DMS53 (cell line): ENCODE results near the gene CD82.
A peak's percentile ranks its signal among the peaks of the same experiment; 100 is the strongest.

ENCODE experiments used
- DNase-seq: peaks from one replicate; lab custom pipeline; 2025; lab: John Stamatoyannopoulos, UW

CD82 gene, protein sequence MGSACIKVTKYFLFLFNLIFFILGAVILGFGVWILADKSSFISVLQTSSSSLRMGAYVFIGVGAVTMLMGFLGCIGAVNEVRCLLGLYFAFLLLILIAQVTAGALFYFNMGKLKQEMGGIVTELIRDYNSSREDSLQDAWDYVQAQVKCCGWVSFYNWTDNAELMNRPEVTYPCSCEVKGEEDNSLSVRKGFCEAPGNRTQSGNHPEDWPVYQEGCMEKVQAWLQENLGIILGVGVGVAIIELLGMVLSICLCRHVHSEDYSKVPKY

DNA sequence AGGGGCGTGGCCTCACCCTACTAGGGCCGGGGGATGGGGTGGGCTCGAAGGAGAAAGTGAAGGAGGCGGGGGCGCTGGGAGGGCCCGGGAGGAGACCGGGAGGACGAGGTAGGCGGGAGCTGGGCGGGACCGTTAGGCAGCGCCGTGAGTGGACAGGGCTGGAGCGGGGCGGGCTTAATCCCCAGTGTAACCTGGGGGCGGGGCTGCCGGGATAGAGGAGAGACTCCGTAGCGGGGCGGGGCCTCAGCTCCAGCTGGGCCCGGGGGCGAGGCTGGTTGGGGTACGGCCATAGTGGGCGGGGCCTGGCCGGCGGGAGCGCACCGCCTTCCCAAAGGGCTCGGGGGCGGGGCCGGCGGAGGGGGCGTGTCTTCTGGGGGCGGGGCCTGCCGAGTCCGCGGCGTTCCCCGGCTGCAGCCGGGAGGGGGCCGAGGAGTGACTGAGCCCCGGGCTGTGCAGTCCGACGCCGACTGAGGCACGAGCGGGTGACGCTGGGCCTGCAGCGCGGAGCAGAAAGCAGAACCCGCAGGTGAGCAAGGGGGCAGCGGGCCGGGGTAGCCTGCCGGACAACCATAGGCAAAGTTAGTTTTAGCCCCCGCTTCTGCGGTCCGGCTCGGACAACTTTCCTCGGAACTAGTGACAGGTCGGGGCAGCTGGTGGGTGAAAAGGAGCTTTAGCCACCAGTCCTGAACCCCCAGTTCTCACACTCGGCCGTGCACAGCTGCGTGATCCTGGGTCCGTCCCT lies at the start of gene CD82:
TSS of gene CD82 (plus strand) at position 453 of the 742 bp plus-strand sequence. CDS start 29,000 bp downstream, outside the sequence.
- DNase-seq = peak; percentile 98

DNA sequence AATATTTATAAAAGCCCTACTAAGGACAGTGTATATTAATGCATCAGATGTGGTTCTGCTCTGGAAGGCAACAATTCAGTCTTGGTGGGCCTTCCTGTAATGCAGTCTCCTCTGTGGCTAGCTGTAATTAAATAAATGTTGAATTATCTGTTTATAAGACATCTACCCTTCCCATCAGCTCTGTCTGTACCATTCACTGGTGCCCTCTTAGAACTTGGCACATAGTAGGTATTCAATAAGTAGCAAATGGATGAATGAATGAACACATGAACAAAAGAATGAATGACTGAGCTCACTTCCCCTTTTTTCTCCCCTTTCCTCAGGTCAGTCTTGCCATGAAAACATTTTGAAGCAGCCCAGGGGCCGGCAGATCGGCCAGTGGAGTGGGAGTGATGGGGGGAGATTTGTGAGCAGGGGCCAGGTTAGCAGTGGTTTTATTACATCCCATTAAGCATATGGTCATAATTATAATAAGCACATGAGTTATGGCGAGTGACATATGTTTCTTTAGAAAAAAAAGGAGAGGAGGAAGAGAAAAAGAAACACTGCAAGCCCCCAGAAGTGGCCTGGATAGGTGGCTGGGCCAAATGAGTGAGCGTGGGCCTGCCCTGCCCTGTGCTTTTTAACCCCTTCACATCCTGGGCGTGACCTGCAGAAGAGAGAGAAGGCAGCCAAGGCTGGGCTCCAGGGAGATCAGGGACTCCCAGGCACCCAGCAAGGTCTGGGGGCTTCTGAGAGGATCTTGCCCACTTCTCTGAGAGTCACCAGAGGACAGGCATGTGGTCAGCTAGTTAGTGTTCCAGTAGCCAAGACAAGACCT lies 48.6 kb upstream of the CD82 start:
- no peak for DNase-seq

DNA sequence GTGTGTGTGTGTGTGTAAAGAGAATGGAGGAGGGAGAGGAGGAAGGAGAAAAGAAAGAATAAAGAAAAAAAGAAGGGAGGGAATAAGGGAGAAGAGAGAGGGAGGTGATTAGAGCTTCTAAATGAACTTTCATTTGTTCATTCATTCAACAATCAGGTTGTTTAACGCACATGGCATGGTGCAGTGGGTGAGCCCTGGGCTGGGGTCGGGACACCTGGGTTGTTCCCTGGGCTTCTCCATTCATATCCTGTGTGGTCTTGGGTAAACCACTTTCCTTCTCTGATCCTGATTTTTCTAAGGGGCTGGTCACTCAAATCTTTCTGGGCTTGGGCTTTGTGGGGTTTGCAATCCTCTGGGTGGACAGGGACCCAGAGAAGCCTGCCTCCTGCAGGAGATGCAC lies 47.9 kb upstream of the CD82 start:
- no peak for DNase-seq

DNA sequence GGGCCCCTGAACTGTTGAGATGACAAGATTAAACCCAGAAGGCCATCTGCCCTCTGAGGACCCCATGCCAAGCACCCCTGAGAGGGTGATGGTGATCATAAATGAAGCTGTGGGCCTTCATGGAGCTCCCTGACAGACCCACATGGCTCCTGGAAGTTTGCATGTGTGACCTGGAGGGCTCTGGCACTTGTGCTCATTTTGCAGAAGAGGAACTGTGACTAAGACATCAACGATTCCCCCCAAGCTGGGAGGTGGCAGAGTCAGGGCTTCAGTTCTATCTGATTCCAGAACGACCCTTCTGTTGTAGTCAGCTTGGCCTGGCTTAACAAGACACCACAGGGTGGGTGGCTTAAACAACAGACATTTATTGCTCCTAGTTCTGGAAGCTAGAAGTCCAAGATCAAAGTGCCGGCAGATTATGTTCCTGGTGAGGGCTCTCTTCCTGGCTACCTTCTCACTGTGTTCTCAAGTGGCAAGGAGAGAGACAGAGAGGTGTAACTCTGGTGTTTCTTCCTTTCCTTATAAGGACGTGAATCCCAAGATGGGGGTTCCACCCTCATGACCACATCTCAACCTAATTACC lies 46.4 kb upstream of the CD82 start:
- no peak for DNase-seq

DNA sequence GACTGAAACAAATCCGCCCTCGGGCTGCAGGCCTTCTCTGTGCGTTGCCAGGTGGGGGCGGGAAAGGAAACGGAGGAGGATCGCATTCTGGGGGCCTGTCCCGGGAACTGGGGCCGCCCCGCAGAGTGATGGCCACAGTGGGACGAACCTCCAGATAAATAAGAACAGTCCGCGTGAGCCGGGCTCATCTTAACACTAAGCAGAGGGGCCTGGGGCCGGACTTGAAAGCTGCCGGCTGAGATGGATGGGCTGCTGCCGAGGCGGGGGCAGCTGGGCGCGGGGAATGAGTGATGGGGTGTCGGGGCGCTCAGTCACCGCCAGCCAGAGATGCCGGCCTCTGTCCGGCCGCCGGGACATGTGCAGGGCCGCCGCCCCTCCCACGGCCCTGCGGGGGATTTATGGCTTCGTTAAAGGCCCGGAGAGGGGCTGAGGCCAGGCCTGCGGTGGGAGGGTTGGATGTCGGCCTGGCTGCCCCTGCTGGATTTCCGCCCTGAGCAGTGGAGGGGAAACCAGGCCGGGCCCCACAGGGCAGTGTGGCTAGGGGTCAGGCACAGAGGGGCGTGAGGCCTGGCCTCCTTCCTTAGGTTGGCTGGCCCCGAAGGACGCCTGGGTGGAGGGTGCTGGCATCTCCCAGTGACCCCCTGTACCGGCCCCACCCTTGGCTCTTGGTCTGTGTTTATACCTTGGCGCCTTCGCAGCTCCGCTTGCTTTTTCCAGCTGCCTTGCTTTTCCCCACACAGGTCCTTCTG lies 45.3 kb upstream of the CD82 start:
- DNase-seq = no peak

DNA sequence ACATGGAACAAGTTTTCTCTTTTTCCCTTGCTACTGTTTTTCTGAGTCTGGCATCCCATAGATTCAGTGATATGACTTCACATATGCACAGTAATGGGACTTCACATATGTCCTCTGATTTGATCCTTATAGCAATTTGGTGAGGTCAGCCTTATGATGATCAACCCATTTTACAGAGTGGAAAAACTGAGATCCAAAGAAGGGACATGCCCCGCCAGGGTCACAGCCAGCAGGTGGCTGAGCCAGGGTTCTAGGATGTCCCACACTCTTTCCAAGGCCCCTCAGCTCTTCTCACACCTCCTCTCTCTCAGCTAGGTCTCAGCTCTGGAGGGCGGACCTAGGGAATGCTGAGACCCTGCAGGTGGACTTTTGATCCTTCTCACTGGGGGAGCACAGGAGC lies 44.3 kb upstream of the CD82 start:
- no peak for DNase-seq

DNA sequence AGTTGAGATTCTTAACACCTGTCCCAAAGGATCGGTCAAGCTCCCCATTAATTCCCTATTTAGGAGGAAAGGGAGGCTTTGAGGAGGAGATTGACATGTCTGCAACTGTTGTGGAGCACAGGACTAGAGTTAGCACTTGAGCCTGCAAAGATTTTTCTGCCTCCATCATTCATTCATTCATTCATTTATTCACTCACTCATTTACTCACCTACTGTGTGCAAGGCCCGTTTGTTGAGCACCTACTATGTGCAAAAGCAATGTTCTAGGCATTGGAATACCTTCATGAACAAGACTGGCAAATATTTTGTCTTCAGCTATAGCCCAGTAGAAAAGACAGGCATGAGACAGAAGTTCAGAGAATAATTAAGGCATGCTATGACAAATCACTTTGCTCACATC lies 43.2 kb upstream of the CD82 start:
- DNase-seq = no peak

DNA sequence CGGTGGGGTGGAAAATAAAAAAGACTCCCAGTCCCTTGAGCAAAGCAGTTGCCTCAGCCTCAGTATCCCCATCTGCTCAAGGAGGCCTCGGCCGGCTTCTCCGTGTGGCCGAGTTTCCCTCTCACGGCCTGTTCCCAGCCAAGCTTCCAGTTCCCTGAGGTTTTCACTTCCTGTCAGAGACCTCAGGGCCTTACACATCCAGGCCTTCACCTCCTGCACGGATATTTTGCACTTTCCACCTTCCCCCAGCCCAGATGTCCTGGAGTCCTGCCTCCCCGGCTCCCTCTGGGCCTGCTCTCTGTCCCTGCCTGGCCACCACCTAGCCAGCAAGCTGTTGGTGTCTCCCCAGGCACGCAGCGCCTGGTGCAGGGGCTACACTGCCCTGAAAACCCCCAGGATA lies 41.1 kb upstream of the CD82 start:
- no peak for DNase-seq

DNA sequence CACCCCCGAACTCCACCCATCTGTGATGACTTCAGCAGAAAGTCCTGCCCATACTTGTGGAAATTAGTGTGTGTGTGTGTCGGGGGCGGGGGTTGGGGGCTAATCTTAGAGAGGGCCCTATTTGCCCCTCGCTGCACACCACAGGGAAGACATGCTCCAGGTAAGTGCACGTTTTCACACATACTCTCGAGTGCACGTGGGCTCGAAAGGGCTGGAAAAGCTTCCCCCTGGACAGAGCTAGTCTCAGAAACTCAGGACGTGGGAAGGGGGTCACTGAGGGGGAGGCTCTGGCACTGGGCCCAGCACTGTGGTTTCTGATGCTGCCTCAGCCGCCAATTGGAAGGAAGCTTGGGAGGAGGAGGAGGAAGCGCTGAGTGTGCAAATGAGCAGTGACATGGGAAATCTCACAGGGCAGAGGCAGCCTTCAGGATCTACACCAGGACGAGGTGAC lies 40.7 kb upstream of the CD82 start:
- DNase-seq = no peak

DNA sequence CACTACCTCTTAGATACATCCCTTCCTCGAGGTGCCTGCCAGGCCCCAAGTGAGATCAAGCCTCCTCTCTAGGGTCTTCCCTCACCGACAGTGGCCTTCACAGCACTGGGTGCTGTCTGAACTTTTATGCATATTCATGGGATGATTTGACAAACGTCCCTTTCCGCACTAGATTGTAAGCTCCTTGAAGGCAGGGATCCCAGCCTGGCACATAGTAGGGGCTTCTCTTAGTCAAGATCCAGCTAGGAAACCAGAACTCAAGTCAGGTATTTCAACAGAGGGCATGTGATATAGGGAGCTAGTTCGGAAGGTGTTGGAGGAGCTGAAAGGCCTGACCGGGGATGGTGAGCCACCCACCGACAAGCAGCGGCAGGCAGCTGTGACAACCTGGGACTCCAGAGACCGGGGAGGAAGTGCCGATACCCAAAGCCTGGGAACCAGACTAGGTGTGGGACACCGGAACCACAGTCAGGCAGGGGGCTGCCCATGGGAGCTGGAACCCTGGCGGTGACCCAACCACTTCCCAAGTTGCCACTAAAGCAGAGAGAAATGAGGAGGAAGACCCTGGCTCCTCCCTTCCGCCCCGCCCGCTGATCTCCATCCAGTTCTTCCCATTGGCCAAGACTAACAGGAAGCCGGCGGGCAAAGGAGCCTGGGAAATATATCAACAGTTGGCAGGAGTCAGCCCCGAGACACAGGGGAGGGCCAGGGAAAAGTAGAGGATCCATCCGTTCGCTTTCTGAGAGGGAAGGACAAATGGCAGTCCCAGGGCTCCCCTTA lies 39.8 kb upstream of the CD82 start:
- no peak for DNase-seq

DNA sequence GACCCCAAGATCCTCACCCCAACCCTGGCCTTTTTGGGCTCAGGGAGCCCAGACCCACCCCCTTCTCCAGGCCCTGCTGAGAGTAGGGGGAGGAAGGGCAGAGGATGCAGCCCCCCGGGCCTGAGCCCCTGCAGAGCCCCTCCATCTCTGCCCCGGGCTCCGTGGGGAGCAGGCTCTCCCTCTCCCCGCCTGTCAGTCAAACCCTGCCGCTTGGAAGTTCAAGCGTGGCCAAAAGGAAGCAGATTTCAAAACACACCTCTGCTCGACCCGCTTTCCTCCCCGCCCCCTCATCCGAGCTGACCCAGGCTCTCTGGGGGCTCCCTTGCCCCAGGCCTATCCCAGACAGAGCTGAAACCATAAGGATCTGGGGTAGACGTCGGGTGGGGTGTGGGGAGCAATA lies 39.0 kb upstream of the CD82 start:
- DNase-seq = no peak

DNA sequence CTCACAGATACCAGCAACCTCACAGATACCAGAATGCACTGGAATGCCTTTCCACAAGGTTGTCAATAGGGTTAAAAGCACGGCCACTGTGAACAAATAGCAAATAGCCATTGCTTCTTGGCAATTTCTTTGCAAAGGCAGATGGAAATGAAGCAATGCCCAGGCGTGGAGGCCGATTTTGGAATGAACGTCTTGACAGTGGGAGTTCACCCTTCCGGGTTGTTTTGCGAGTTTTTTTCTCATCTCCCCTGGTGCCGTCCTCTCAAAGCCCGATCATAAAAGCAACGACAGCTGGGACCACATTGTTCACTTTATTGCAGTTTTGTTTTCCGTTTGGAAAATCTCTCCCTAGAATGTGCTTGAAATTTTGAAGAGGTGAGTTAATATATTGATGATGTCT lies 38.0 kb upstream of the CD82 start:
- no peak for DNase-seq

DNA sequence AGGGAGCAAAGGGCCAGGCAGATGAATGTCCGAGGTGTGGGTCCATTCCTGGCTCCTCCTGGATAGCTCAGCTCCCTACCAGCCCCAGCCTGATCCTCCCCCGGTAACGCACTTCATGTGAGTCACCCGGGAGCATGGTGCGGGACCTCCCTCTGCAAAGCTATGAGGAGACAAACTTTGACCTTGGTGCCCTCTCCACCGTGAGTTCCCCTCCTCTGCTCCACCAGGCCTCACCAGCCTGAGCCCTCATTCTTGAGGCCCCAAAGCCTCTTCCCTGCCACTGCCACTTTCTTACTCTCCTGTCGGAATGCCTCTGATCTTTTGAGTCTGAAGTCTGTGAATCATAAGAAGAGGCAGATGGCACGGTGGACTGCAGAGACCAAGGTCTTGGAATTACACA lies 37.4 kb upstream of the CD82 start:
- no peak for DNase-seq

DNA sequence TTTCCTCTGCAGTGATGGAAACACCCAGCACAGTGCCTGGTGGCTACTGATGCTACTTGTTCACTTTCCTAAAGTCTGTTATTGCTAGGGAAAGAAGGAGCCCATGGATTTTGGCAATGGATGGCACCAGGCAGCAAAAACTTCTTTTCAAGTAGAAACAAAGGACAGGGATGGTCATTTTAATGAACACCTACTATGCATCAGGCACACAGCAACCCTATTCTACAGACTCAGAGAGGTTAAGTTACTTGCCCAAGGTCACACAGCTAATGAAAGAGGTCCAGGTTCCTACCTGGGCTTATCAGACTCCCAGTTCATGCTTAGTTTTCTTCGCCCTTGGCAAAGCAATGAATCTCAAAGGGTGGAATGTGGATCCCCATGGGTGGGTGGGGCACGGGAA lies 36.9 kb upstream of the CD82 start:
- DNase-seq = no peak

DNA sequence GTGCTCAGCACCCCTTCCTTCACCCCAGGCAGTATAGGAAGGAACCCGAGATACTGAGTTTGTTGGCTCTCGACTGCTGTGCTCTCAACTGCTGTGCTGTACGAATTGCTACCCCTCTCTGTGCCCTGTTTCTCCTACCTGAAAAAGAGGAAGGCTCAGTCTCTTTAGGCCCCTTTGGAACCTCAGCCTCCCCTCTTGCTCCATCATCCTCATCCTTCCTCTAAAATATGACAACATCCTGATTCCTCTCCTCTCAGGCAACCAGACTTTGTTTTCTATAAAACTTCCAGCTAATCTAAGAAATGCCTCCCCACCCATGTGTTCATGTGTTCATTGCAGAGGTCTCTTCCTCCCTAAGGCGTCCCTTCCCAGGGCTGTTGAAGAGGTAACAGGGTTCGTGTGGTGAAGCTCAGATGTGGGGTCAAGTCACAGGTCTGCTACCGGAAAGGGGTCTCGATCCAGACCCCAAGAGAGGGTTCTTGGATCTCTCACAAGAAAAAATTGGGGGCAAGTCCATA lies 35.5 kb upstream of the CD82 start:
- no peak for DNase-seq

DNA sequence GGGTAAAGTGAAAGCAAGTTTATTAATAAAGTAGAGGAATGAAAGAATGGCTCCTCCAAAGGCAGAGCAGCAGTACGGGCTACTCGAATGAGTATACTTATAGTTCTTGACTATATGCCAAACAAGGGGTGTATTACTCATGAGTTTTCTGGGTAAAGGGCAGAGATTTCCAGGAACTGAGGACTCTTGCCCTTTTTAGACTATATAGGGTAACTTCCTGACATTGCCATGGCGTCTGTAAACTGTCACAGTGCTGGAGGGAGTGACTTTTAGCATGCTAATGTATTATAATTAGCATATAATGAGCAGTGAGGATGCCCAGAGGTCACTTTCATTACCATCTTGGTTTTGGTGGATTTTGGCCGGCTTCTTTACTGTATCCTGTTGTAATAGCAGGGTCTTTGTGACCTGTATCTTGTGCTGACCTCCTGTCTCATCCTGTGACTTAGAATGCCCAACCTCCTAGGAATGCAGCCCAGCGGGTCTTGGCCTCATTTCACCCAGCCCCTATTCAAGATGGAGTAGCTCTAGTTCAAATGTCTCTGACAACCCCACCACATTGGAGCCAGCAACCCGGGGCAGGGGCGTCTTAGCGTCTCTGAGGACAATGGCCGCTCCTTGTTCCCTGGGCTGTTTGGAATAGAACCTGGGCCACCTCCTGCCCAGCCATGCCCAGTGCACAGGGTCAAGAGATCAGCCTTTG lies 34.9 kb upstream of the CD82 start:
- DNase-seq = no peak

DNA sequence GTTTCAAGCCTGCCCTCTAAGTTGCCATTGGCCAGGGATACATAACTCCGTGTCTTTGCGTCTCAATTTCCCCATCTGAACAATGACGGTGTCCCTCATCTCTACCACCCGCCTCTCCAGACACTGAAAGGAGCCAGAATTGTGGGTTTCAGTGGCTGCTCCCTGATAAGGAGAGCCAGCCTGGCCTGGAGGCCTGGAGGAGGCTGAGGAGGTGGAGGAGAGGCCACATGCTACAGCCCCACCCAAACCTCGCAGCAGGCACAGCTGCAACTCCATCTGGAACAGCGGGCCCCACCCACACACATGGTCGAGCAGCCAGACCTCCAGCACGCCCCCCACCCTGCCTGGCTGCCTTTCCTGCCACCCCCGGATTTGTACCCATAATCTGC lies 34.4 kb upstream of the CD82 start:
- no peak for DNase-seq

DNA sequence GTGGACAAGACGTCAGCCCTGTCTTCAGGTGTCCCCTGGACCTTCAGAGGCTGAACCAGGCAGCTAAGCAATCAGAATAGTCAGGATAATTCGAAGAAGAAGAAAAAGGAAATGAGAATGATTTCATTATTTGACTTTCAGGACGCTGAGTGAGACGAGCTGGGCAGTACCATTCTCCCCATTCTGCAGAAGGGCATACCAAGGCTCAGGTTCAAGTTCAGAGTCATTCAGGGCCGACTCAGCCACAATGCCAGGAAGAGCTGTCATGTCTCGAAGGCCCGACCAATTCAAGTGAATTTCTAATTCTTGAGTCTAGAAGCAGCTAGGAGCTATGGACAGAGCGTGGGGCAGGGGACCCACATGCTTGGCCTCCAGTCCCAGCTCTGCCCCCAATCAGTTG lies 33.8 kb upstream of the CD82 start:
- DNase-seq = no peak

DNA sequence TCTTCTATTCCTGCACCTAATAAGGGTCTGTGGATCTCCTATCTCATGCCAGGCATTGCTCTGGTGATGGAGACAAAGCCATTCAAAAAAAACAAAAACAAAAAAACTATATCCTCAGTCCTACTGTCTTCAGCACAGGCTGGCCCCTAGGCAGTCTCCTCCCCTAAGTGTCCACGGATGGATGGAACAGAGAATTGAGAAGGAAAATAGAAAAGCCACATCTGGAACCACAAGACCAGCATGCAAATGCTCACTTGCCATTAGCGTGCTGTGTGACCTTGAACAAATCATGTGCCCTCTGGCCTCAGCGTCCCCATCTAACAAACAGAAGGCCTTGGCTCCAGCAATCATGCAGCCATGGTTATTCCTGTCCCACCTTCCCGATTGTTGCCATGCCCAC lies 32.7 kb upstream of the CD82 start:
- DNase-seq = no peak
